ENCODE data around the gene TNFRSF21. TPM values are rescaled to one million over a fixed set of nuclear protein-coding genes. Genes with fewer than 3 reads are reported as not detected.

TNFRSF21 gene
- total RNA-seq, 4 donors from 2014 or later: 43.4 to 78.9 (median 63.0) TPM

DNA sequence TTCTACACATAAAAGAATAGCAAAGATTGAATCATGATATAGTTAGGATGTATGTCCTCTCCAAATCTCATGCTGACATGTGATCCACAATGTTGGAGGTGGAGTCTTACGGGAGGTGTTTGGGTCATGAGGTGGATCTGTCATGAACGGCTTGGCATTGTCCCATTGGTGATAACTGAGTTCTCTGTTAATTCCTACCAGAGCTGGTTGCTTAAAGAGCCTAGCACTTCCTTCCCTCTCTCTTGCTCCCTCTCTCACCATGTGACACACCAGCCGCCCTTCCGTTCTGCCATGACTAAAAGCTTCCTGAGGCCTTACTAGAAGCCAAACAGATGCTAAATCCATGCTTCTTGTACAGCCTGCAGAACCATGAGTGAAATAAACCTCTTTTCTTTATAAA lies 8.3 kb downstream of the TNFRSF21 start:
- Histone ChIP-seq H3K9me3 (no peaks in the 10 kb centered on the region), H3K27me3 (no peaks in the 10 kb centered on the region), H3K4me3 (no peak overlapping the region), H3K4me1 (peaks cover 5 to 41% (median 12%) of the 10 kb centered on the region in 3 donors), H3K36me3 (no peaks in the 10 kb centered on the region), H3K27ac (no peak overlapping the region)
- no peak for TF ChIP-seq CTCF (IDR thresholded peaks at IDR 0.05)
- no peak for TF ChIP-seq POLR2A (IDR thresholded peaks at IDR 0.05)
- intact Hi-C loops (cut with DNase I): loop anchor here (10.0 kb wide), 1 partner anchor 127 kb away; no protein-coding TSS in a partner anchor
- no peak for DNase-seq
- 79 to 87% methylated on average over 4 of the region's 4 CpGs for WGBS, 2 donors

DNA sequence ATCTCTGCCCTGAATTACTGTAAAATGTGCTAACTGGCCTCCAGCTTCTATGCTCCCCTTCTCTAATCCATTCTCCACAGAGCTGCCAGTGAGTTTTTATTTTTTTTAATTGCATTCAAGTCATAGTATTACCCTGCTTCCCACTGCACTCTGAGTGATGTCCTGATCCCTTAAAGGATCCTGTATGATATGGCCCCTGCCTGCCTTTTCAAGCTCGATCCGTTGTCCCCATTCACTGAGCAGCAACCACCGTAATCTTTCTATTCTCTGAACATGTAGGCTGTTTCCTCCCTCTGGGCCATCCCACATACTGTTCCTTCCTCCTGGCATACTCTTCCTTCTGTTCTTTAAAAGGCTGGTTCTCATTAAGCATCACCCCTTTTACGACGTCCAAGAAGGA lies 9.3 kb downstream of the TNFRSF21 start:
- no peaks in the 10 kb centered on the region for H3K27me3 ChIP-seq
- DNase-seq: no peak
- H3K9me3 ChIP-seq: no peaks in the 10 kb centered on the region
- intact Hi-C loops (cut with DNase I): loop anchor here (10.0 kb wide), 1 partner anchor 126 kb away; no protein-coding TSS in a partner anchor
- WGBS, 2 donors: 86 to 95% methylated on average over 5 of the region's 5 CpGs
- TF ChIP-seq CTCF (IDR thresholded peaks at IDR 0.05) (no peak), POLR2A (IDR thresholded peaks at IDR 0.05) (no peak)
- no peak overlapping the region for H3K27ac ChIP-seq
- no peaks in the 10 kb centered on the region for H3K36me3 ChIP-seq
- H3K4me1 ChIP-seq: peaks cover 5 to 31% (median 8%) of the 10 kb centered on the region in 3 donors
- H3K4me3 ChIP-seq: no peak overlapping the region

GRCh38 chr6:47299965-47300364 lies 9.7 kb downstream of the TNFRSF21 start:
- no peaks in the 10 kb centered on the region for H3K9me3 ChIP-seq
- TF ChIP-seq CTCF (IDR thresholded peaks at IDR 0.05) (no peak), POLR2A (IDR thresholded peaks at IDR 0.05) (no peak)
- no peaks in the 10 kb centered on the region for H3K27me3 ChIP-seq
- peaks cover 5 to 28% (median 8%) of the 10 kb centered on the region in 3 donors for H3K4me1 ChIP-seq
- intact Hi-C loops (cut with DNase I): loop anchor here (10.0 kb wide), 1 partner anchor 125 kb away; no protein-coding TSS in a partner anchor
- H3K27ac ChIP-seq: no peak overlapping the region
- no peak for DNase-seq
- H3K36me3 ChIP-seq: no peaks in the 10 kb centered on the region
- no peak overlapping the region for H3K4me3 ChIP-seq
- WGBS, 2 donors: 73% methylated on average over 4 of the region's 4 CpGs

DNA sequence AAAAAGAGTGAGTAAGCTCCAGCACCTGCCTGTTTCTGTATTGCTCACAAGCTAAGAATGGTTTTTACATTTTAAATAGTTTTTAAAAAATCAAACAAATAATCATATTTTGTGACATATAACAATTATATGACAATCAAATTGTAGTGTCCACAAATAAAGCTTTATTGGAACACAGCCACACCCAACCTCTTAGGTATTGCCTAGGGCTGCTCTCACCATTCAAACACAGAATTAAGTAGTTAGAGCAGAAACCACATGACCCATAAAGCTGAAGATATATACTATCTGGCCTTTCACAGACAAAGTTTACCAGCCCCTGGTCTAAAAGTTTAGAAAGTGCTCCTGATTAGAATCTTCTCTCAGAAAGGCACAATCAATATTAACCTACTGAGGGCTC lies 11.2 kb downstream of the TNFRSF21 start:
- no peaks in the 10 kb centered on the region for H3K9me3 ChIP-seq
- no peak overlapping the region for H3K27ac ChIP-seq
- H3K36me3 ChIP-seq: no peaks in the 10 kb centered on the region
- H3K4me3 ChIP-seq: no peak overlapping the region
- TF ChIP-seq POLR2A (IDR thresholded peaks at IDR 0.05): no peak
- no peak for TF ChIP-seq CTCF (IDR thresholded peaks at IDR 0.05)
- intact Hi-C loops (cut with DNase I): no loop called here
- H3K4me1 ChIP-seq: peaks cover 0 to 13% (median 5%) of the 10 kb centered on the region in 3 donors
- H3K27me3 ChIP-seq: no peaks in the 10 kb centered on the region
- no peak for DNase-seq

DNA sequence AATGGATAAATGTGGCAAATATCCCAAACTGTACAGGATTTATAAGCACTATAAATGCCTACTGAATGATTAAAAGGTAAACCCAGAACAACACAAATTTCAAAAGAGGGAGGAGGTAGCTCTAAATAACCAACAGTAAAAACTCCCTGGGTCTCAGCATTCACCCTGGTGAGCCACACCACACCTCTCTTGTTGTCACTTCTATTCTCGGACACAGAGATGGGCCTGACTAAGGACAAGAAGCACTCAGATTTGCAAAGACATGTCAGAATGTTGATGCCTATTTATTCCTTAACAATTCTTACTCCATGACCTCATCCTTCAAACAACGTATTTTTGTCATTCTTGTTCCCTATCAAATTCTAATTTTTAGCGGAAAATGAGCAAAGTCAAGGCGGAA lies 14.7 kb downstream of the TNFRSF21 start:
- no peak for DNase-seq
- WGBS, 2 donors: 74 to 77% methylated on average over 4 of the region's 4 CpGs
- peaks cover 0 to 5% (median 0%) of the 10 kb centered on the region in 3 donors for H3K4me1 ChIP-seq

More for the DNA sequence above, 14.7 kb downstream of the TNFRSF21 start:
- Histone ChIP-seq H3K36me3 (no peaks in the 10 kb centered on the region), H3K27me3 (no peaks in the 10 kb centered on the region), H3K9me3 (no peaks in the 10 kb centered on the region), H3K27ac (no peak overlapping the region), H3K4me3 (no peak overlapping the region)
- intact Hi-C loops (cut with DNase I): no loop called here
- TF ChIP-seq CTCF (IDR thresholded peaks at IDR 0.05) (no peak), POLR2A (IDR thresholded peaks at IDR 0.05) (no peak)

Measured in esophagus squamous epithelium (tissue), 5 donors.